ENCODE measurements around the gene ZXDC.

Gene ZXDC

DNA sequence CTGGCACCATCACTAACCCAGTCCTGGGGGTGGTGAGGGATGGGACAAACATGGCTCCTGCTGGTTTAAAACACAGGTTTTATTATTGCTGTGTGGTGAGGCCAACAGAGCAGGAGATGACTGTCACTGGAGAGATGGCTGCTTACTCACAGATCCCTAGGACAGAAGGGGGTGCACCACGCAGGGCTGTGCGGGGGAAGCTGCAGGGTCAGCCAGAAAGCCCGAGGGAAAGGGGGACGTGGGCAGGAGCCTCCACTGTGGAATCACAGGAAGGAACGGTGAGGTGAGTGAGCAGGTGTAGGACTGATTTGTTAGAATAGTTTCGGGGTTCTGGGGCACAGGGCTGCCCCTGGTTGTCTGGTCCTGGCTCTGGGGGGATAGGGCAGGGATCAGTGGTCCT is 73.5 kb downstream of the ZXDC start:
- Mint-ChIP-seq H3K4me3 (no peak overlapping the region), H3K36me3 (no peaks in the 10 kb centered on the region), H3K9me3 (no peaks in the 10 kb centered on the region), H3K4me1 (no peaks in the 10 kb centered on the region), H3K27ac (no peak overlapping the region)
- ATAC-seq (peak; percentile 9), DNase-seq (ENCODE audit: low spot score in 2 of 2) (no peak)

DNA sequence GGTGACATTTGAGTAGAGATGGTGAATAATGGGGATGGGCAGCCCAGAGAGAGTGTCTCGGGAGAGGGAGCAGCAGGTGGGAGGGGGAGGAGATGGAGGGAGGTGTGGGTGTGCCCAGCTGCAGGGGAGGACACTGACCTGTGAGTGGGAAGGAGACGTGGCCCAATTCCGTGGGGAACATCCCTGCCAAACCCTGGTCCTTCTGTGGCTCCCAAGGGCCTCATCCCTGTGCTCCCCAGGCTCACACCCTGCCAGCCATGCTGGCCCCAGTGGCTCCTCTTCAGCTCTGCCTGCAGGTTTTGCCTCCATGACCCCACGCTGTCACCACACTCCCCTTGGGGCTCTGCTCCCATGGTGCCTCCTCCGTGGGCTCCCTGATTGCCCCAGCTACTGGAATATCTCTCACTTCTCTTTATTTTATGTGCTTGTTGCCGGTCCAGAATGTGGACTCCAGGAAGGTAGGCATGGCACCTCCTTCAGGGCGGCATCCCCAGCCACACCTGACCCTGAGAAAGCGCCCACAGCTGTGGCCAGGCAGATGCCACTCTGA is 74.0 kb downstream of the ZXDC start:
- ATAC-seq (no peak), DNase-seq (ENCODE audit: low spot score in 2 of 2) (no peak)
- Mint-ChIP-seq H3K4me1 (no peaks in the 10 kb centered on the region), H3K36me3 (no peaks in the 10 kb centered on the region), H3K4me3 (no peak overlapping the region), H3K9me3 (no peaks in the 10 kb centered on the region), H3K27ac (no peak overlapping the region)

DNA sequence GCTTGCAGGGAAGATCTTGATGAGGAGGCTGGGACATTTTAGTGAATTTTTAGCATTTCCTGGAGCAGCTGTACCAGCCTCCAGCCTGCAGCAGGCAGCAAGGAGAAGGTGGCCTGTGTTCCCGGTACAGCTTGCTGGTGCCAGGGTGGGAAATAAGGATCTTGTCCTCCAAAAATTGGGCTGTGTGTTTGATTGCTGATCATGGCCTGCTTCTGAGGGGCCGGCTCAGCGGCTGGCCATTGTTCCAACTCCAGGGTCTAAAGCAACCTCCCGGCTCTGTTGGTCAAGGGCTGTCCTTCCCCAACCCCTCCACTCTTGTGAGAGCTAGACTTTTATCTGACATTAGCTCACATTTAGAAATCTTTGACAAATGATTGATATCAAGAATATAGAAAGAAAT is 75.9 kb downstream of the ZXDC start:
- DNase-seq (ENCODE audit: low spot score in 2 of 2), result no peak
- H3K4me3 Mint-ChIP-seq, result no peak overlapping the region
- no peaks in the 10 kb centered on the region for H3K36me3 Mint-ChIP-seq
- no peaks in the 10 kb centered on the region for H3K4me1 Mint-ChIP-seq
- no peak overlapping the region for H3K27ac Mint-ChIP-seq
- no peaks in the 10 kb centered on the region for H3K9me3 Mint-ChIP-seq
- no peak for ATAC-seq

DNA sequence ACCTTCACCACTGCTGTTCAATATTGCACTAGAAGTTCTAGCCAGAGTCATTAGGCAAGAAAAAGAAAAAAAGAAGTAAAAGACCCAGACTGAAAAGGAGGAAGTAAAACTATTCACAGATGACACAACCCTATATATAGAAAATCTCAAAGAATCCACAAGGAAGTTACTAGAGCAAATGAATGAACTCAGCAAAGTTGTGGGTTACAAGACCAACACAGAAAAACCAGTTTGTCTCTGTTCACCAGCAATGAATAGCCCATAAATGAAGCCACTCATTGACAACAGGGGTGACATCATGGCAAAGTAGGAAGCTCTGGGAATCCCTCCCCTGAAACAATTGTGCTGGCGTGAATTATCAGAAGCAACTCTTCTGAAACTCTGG is 76.3 kb downstream of the ZXDC start:
- DNase-seq (ENCODE audit: low spot score in 2 of 2) (no peak), ATAC-seq (no peak)
- Mint-ChIP-seq H3K4me3 (no peak overlapping the region), H3K36me3 (no peaks in the 10 kb centered on the region), H3K9me3 (no peaks in the 10 kb centered on the region), H3K4me1 (no peaks in the 10 kb centered on the region), H3K27ac (no peak overlapping the region)

DNA sequence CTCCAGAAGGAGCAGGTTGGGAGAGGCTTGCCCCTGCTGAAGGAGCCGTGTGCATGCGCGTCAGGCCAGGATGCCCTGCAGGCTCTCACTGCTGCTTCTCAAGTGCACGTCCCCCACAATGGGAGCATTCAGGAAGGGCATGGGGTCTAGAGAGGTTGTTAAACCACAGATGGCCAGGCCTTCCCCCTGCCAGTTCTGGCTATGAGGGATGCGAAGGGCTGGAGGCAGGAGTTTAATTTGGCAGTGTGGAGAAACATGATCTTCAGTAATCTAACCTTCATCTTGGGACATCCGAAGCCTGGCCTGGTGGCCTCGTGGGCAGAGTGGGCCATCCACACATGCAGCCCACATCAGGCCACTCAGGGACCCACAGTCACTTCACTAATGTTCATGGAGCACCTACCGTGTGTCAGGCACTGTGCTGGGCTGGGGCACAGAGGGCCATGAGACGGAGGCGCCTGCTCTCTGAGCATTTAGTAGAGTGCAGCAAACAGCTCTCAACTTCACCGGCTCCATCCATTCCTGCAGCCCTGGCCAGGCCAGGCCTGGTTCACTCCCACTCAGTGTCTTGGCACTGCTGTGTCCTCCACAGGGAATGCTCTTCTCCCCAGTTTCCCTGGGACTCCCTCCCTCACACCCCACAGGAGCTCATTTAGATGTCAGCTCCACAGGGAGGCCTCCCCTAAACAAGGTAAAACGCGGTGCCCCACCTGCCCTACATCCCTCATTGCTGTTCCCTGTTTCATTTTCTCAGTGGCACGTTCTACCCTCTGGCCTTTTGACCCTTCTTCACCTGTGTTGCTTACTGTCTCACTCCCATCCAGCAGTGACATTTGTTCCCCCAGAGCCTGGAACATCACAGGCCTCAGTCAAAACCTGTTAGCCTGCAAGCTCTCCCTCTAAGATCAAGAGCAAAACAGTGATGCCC is 77.0 kb downstream of the ZXDC start:
- ATAC-seq (peak; percentile 23), DNase-seq (ENCODE audit: low spot score in 2 of 2) (no peak)
- Mint-ChIP-seq H3K4me1 (no peaks in the 10 kb centered on the region), H3K4me3 (no peak overlapping the region), H3K36me3 (no peaks in the 10 kb centered on the region), H3K27ac (no peak overlapping the region), H3K9me3 (no peaks in the 10 kb centered on the region)

DNA sequence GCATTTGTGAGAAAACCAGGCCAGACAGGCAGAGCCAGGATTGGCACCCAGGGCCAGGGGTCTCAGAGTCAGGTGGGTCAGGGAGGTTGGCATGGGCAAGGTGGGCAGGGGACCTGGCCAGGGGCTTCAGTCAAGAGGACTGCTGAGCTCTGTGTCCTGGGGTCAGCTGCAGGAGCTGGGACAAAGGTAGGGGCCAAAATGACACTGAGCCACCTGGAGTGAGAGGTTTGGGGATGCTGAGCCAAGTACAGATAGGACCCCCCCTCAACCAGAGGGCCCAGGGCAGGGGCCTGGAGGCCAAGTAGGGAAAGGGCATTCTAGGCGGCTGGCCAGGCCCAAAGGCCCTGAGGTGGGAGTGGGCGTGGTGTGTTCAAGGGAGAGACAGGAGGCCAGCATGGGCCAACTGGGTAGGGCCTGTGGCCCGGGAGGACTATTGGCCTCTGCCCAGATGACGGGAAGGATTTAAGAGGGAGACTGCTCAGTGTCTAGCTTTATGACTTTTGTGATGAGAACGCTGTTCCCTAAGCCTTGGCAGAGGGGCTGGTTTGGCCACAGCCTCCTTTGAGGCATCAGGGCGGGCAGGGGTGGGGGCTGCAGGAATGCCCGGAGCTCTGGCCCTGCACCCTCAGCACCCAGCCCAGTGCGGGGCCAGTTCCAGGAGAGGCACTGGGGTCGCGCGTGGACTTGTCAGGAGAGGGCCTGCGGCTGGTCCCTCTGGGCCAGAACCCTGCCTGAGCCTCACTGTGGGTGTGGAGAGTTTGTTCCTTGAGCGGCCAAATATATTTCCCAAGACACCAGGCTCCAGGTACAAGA is 77.9 kb downstream of the ZXDC start:
- H3K4me3 Mint-ChIP-seq, result no peak overlapping the region
- H3K9me3 Mint-ChIP-seq, result no peaks in the 10 kb centered on the region
- no peak overlapping the region for H3K27ac Mint-ChIP-seq
- H3K4me1 Mint-ChIP-seq, result no peaks in the 10 kb centered on the region
- DNase-seq (ENCODE audit: low spot score in 2 of 2), result no peak
- ATAC-seq, result peak; percentile 17
- H3K36me3 Mint-ChIP-seq, result no peaks in the 10 kb centered on the region

DNA sequence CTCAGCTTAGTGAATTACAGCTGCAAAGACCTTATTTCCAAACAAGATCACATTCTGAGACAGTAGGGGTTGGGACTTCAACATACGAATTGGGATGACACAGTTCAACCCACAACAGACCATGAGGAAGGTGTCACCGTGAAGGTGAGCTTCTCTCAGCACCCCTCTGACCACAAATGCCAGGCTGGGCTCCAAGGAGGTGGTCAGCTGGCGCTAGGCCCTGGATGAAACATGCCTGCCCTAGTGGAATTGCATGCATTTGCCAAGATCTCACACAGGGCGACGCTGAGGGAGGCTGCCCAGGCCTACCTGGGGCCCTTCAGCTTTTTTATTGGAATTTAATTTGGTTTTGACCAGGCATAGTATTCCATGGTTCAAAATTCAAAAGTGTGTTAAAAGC is 79.2 kb downstream of the ZXDC start:
- no peak for DNase-seq (ENCODE audit: low spot score in 2 of 2)
- Mint-ChIP-seq H3K27ac (no peak overlapping the region), H3K4me3 (no peak overlapping the region), H3K4me1 (no peaks in the 10 kb centered on the region), H3K9me3 (no peaks in the 10 kb centered on the region), H3K36me3 (no peaks in the 10 kb centered on the region)
- ATAC-seq, result no peak

DNA sequence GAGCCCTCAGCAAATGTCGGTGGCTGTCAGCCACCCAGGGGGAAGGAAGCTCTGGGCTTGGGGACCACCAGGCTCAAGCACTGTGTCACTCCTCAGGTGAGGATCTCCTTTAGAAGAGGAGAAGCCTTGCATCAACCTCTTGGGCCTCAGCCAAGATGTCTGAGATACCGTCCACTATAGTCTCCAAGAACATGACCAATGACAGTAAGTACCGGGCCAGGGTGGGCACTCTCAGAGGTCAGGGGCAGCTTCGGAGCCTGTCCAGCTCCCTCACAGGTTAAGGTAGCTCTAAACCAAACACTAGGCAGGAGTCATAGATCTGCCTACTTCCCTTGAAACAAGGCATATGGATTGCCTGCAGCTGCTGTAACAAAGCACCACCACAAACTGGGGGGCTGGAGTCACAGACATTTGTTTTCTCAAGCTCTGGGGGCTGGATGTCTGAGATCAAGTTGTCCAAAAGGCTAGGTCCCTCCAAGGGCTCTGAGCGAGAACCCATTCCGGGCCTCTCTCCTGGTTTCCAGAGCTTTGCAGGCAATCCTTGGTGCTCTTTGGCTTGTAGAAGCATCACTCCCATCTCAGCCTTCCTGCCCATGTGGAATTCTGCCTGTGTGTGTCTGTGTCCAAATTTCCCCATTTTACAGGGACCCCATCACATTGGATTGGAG is 79.7 kb downstream of the ZXDC start:
- no peak overlapping the region for H3K4me3 Mint-ChIP-seq
- no peak for DNase-seq (ENCODE audit: low spot score in 2 of 2)

DNA sequence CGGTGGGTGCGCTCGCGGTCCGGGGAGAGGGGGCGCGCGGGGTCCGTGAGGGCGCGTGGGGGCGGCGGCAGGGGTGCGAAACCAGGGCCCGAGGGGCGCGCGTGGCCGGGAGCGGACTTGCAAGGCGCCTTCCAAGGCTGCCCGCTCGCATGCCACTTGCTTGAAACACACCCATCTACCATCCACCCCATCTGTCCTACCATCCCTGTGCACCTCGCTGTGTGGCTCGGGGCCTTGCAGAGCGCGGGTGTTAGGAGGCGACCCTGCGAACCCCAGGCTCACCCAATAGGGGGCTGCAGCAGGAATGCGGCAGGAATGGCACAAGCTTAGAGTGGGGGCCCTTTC is 80.7 kb downstream of the ZXDC start:
- no peaks in the 10 kb centered on the region for H3K9me3 Mint-ChIP-seq
- H3K27ac Mint-ChIP-seq, result no peak overlapping the region

More for the DNA sequence above, 79.7 kb downstream of the ZXDC start:
- no peak for ATAC-seq
- Mint-ChIP-seq H3K9me3 (no peaks in the 10 kb centered on the region), H3K27ac (no peak overlapping the region), H3K36me3 (no peaks in the 10 kb centered on the region), H3K4me1 (peaks cover under 1% of the 10 kb centered on the region)

DNA sequence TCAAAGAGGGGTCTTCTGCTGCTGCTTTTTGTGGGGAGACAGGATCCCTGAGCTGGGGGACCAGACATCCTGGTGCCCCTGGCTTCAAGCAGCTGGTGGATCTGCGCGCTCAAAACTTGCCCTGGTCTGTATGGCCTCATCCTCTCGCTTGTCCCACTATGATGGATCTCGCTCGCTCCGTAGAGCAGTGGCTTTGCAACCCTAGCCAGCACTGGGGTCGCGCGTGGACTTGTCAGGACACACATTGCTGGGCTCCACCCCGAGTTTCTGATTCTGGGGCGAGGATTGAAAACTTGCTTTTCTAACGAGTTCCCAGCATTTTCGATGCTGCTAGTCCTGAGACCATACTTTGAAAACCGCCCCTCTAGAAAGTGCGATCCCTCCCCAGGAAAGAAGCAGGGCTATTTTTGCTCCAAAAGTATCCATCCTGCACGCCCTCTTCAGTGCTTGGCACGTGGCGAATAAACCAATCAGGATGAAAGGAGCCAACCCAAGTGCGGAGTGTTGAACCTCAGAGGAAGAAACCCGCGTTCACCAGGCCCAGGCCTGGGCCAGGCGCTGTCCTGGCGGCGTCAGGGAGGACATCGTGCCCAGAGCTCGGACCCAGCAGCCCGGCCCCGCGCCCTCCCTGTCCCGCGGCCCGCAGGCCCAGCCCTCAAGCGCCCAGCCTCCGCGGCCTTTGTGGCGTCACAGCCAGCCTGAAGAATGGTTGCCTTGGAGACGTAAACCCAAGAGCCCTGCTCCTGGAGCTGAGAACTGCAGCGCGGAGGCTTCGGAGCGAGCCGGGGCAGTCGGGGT is 81.3 kb downstream of the ZXDC start, which contains the start of gene CFAP100:
Gene CFAP100, plus strand, starts transcription at position 731 of the 798 bp plus-strand sequence. CDS start 1,092 bp downstream, outside the sequence.
- no peak within 1 kb of the TSS for H3K4me3 Mint-ChIP-seq
- DNase-seq (ENCODE audit: low spot score in 2 of 2), result no peak
- ATAC-seq, result no peak
- peaks cover 11% of the 10 kb centered on the region for H3K4me1 Mint-ChIP-seq
- H3K27ac Mint-ChIP-seq, result no peak within 1 kb of the TSS
- H3K9me3 Mint-ChIP-seq, result no peaks in the 10 kb centered on the region
- no peaks in the 10 kb centered on the region for H3K36me3 Mint-ChIP-seq

More for the DNA sequence above, 80.7 kb downstream of the ZXDC start:
- no peak for DNase-seq (ENCODE audit: low spot score in 2 of 2)
- ATAC-seq, result no peak
- peaks cover 7% of the 10 kb centered on the region for H3K4me1 Mint-ChIP-seq
- H3K36me3 Mint-ChIP-seq, result no peaks in the 10 kb centered on the region
- no peak overlapping the region for H3K4me3 Mint-ChIP-seq

DNA sequence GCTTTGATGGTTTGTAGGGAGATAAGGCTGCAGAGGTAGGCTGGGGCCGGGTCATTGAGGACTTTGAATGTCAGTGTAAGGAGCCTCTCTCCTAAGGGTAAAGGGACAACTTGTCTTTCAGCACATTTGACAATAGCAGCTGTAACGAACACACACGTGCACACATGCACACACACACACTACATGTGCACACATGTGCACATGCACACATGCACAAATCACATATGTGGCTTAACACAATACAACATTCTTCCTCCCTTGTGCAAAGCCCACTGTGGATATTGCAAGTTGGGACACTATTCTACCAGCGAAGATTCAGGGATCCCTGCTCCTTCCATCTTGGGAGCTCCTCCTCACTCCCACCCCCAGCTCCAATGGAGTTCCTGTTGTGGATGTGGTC is 82.1 kb downstream of the ZXDC start:
- H3K27ac Mint-ChIP-seq, result no peak overlapping the region
- ATAC-seq, result no peak

DNA sequence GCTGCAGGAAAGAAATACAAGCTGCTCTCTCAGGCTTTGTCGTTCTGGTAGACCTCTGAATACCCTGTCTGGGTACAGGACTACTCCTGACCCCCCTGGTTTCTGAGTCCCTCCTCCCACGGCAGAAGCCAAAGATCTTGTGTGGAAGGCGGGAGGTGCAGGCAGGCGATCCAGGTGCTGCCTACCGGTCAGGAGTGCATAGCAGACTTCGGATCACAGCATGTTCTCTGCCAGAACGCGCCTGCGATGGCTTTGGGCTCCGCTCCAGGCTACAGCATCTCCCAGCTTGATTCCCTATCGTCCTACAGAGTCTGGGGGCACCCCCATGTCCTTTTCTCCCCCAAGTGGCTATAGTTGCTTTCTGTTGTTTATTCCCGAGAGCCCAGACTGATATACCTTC is 83.4 kb downstream of the ZXDC start:
- ATAC-seq, result no peak

More for the DNA sequence above, 82.1 kb downstream of the ZXDC start:
- no peak for DNase-seq (ENCODE audit: low spot score in 2 of 2)
- Mint-ChIP-seq H3K4me1 (peaks cover 12% of the 10 kb centered on the region), H3K36me3 (no peaks in the 10 kb centered on the region), H3K4me3 (no peak overlapping the region), H3K9me3 (no peaks in the 10 kb centered on the region)

DNA sequence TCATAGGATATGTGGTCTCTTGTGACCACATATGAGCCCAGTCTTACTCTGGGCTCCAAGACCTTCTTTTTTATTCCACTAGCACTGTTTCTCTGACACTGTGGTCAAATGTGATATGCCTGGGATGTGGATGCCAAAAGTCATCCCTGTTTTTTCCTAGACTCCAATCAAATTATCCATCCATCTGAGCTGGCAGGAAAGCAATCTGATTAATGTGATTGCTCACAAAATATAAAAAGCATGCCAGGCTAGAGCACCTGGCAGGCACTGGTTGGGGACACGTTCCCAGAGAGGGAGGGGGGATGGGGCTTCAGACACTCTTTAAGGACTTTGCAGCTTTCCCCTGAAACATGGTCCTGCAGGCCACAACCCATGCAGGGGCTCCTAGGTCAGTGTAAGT is 84.1 kb downstream of the ZXDC start:
- no peak overlapping the region for H3K27ac Mint-ChIP-seq
- ATAC-seq (no peak), DNase-seq (ENCODE audit: low spot score in 2 of 2) (no peak)
- H3K4me3 Mint-ChIP-seq, result no peak overlapping the region
- peaks cover 12% of the 10 kb centered on the region for H3K4me1 Mint-ChIP-seq
- no peaks in the 10 kb centered on the region for H3K9me3 Mint-ChIP-seq
- no peaks in the 10 kb centered on the region for H3K36me3 Mint-ChIP-seq

More for the DNA sequence above, 83.4 kb downstream of the ZXDC start:
- Mint-ChIP-seq H3K9me3 (no peaks in the 10 kb centered on the region), H3K27ac (no peak overlapping the region), H3K4me1 (peaks cover 12% of the 10 kb centered on the region), H3K36me3 (no peaks in the 10 kb centered on the region), H3K4me3 (no peak overlapping the region)
- no peak for DNase-seq (ENCODE audit: low spot score in 2 of 2)

DNA sequence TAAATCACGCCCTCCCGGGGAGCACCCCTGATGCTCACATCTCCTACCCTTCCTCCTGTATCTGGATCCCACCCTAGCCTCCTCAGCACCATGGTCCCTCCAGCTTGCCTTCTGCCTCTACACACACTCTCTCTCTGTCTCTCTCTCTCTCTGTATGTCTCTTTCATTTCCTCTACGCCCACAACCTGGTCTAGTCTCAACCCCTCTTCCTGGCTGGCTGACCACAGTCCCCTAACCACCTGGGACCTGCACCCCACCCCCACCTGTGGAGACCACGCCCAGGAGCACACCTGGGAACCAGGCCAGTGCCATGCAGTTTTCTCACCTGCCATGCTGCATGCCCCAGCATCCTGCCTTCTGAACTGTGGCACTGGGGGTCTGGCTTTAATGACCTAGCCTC is 84.9 kb downstream of the ZXDC start:
- DNase-seq (ENCODE audit: low spot score in 2 of 2) (no peak), ATAC-seq (no peak)
- Mint-ChIP-seq H3K36me3 (no peaks in the 10 kb centered on the region), H3K4me1 (peaks cover 12% of the 10 kb centered on the region), H3K4me3 (no peak overlapping the region), H3K9me3 (no peaks in the 10 kb centered on the region), H3K27ac (no peak overlapping the region)
